HepG2 (cell line): ENCODE results near the gene LYPD1. TPM values are rescaled to one million over a fixed set of nuclear protein-coding genes. Genes with fewer than 3 reads are reported as not detected.

Experiments used
- ATAC-seq: fragments of 200-7000 bp; cut with Tn5 transposase; 3 replicates; pipeline ENCODE4 v1.9.1; 2020; ENCODE audit warnings: mild to moderate bottlenecking, moderate library complexity
- BruUV-seq: library from RNA; stranded (reverse); fragments of 400-500 nt; replicated peaks from 2 replicates; lab custom pipeline; 2021; lab: Mats Ljungman, UMichigan
- CTCF ChIA-PET: fragments of 300-600 bp; formaldehyde crosslinking; extraction: SDS; loops from one replicate; lab custom pipeline; 2021; ENCODE audit warnings: low total read pairs, inconsistent platforms, low intra/inter-chr PET ratio; lab: Yijun Ruan, JAX
- POLR2A ChIA-PET: fragments of 350-600 bp; sonication (Branson Sonifier 250); formaldehyde crosslinking; loops from one replicate; lab custom pipeline; 2020; ENCODE audit warnings: antibody characterized with exemption, inconsistent platforms; lab: Yijun Ruan, JAX
- DNase-seq: peaks from one replicate; pipeline ENCODE4 v3.0.0-alpha.2; 2015; ENCODE audit warnings: low spot score
- FAIRE-seq: peaks from 3 replicates; lab custom pipeline; 2011; peaks lifted over from hg19 to GRCh38; lab: Jason Lieb, UNC
- H2AFZ ChIP-seq: one replicate; pipeline ENCODE4 v1.6.1; 2011; ENCODE audit warnings: low read length, inconsistent platforms
- H3K27ac ChIP-seq: fragments of 300-600 bp; 3 replicates; pipeline ENCODE4 v1.8.0; 2011; ENCODE audit warnings: mixed run types, mild to moderate bottlenecking, mixed read lengths, low read length, inconsistent platforms; ENCODE audit not compliant: insufficient read depth; ENCODE audit errors: extremely low read length
- H3K27me3 ChIP-seq, 2 experiments: fragments of 200-600 bp in 1 of 2; 2 replicates in 1 of 2; 3 replicates in 1 of 2; pipeline versions ENCODE4 v1.6.0 to v1.8.0; 2011; ENCODE audit warnings: low read length in 2 of 2, mild to moderate bottlenecking in 2 of 2, moderate library complexity in 2 of 2, inconsistent platforms in 1 of 2; ENCODE audit not compliant: insufficient read depth in 2 of 2, control insufficient read depth in 1 of 2
- H3K36me3 ChIP-seq, 2 experiments: fragments of 200-600 bp in 1 of 2; replicated peaks in 1 of 2; 2 replicates in 1 of 2; 3 replicates in 1 of 2; pipeline versions ENCODE4 v1.5.1 to v1.8.0; 2011; ENCODE audit warnings: low read length in 2 of 2, inconsistent platforms in 1 of 2; ENCODE audit not compliant: insufficient read depth in 2 of 2, control insufficient read depth in 1 of 2
- H3K4me1 ChIP-seq: 2 replicates; pipeline ENCODE4 v1.5.1; 2012; ENCODE audit warnings: low read length, inconsistent platforms; ENCODE audit not compliant: insufficient read depth
- H3K4me2 ChIP-seq: 2 replicates; pipeline ENCODE4 v1.6.0; 2011; ENCODE audit warnings: low read depth, low read length, inconsistent platforms
- H3K4me3 ChIP-seq, 3 experiments: fragments of 200-600 bp in 1 of 3; sonication (generic), shearing (Covaris generic) in 1 of 3; replicated peaks in 1 of 3; 2 replicates each; pipeline ENCODE4 v1.5.1; 2011 to 2016; ENCODE audit warnings: low read length in 3 of 3, inconsistent platforms in 2 of 3, low read depth in 2 of 3, mild to moderate bottlenecking in 2 of 3, control low read depth in 1 of 3, mixed read lengths in 1 of 3; ENCODE audit not compliant: insufficient read depth in 1 of 3
- H3K79me2 ChIP-seq: one replicate; pipeline ENCODE4 v1.6.1; 2011; ENCODE audit warnings: low read length, inconsistent platforms; ENCODE audit not compliant: insufficient read depth
- H3K9ac ChIP-seq: 2 replicates; pipeline ENCODE4 v1.6.0; 2011; ENCODE audit warnings: mild to moderate bottlenecking, low read depth, low read length, inconsistent platforms; ENCODE audit not compliant: insufficient read depth
- H3K9me3 ChIP-seq: 2 replicates; pipeline ENCODE4 v1.5.1; 2012; ENCODE audit warnings: mild to moderate bottlenecking, low read length
- H4K20me1 ChIP-seq: 2 replicates; pipeline ENCODE4 v1.6.0; 2011; ENCODE audit warnings: inconsistent platforms, mild to moderate bottlenecking, low read length, moderate library complexity; ENCODE audit not compliant: insufficient read depth
- CREM ChIP-seq, 2 experiments: sonication (generic) in 1 of 2; formaldehyde crosslinking in 1 of 2; IDR thresholded peaks; 2 replicates each; pipeline versions ENCODE4 v1.4.0 to v1.6.1; 2016 to 2020; ENCODE audit warnings: antibody characterized with exemption in 1 of 2, mild to moderate bottlenecking in 1 of 2, missing genetic modification reagents in 1 of 2
- MAFK ChIP-seq, 2 experiments: IDR thresholded peaks in 1 of 2; conservative IDR thresholded peaks in 1 of 2; 2 replicates each; pipeline ENCODE4 v1.6.1; 2011; ENCODE audit warnings: improper control_type of control experiment in 2 of 2, low read length in 2 of 2
- MXD3 ChIP-seq: IDR thresholded peaks from 2 replicates; pipeline ENCODE4 v1.6.1; 2016; ENCODE audit warnings: mild to moderate bottlenecking, missing biosample characterization, missing genetic modification reagents
- POGZ ChIP-seq: sonication (generic); formaldehyde crosslinking; IDR thresholded peaks from 2 replicates; pipeline ENCODE4 v1.4.0; 2020; ENCODE audit warnings: mild to moderate bottlenecking, missing genetic modification reagents
- ZNF337 ChIP-seq: sonication (generic); formaldehyde crosslinking; IDR thresholded peaks from 2 replicates; pipeline ENCODE4 v1.5.1; 2020; ENCODE audit warnings: missing genetic modification reagents, low read depth, mild to moderate bottlenecking, borderline replicate concordance
- ZNF639 ChIP-seq: conservative IDR thresholded peaks from 2 replicates; pipeline ENCODE4 v1.6.1; 2018; ENCODE audit warnings: missing genetic modification reagents
- ZNF816 ChIP-seq: sonication (generic); formaldehyde crosslinking; IDR thresholded peaks from 2 replicates; pipeline ENCODE4 v1.8.0; 2022; ENCODE audit warnings: missing genetic modification reagents, mild to moderate bottlenecking, borderline replicate concordance
- WGBS: methylation state at CpG from one replicate; pipeline ENCODE4 v1.1.6; 2017; ENCODE audit warnings: low lambda C conversion rate; 5-methylcytosine and 5-hydroxymethylcytosine counted together
- in situ Hi-C: cut with HindIII; loops from 2 replicates; pipeline ENCODE4 v1.10.0; 2017; ENCODE audit warnings: low pct_unique_long_range_greater_than_20kb; ENCODE audit not compliant: extremely low pct_ligation_motif_present
- intact Hi-C: fragments of 100-400 bp; cut with micrococcal nuclease; formaldehyde crosslinking; loops from one replicate; pipeline ENCODE4 v1.10.0; 2022; ENCODE audit not compliant: unreplicated experiment
- polyA plus RNA-seq, 8 experiments: library from polyadenylated mRNA; depleted of rRNA in 3 of 8; stranded (reverse) in 7 of 8; unstranded in 1 of 8; fragments of >200 nt; fragmentation: Illumina TruSeq in 4 of 8; extraction: Trizol in 4 of 8; gene quantifications; 2 replicates each; pipeline versions ENCODE4 v1.2.1 to v1.2.3, GENCODE V29; 2011 to 2016; ENCODE audit warnings: low read depth in 4 of 8, missing spikeins in 1 of 8, mixed read lengths in 1 of 8; ENCODE audit not compliant: insufficient read depth in 1 of 8
- total RNA-seq, 5 experiments: library from RNA; depleted of rRNA; stranded (reverse); fragments of >200 nt; fragmentation: Illumina TruSeq; extraction: Trizol; gene quantifications; 2 replicates each; pipeline ENCODE4 v1.2.3, GENCODE V29; 2016; ENCODE audit warnings: low read depth in 1 of 5
- TF ChIP-seq, protein P1 (sequence below): sonication (generic); formaldehyde crosslinking; IDR thresholded peaks from 2 replicates; pipeline ENCODE4 v1.5.1; 2020; ENCODE audit warnings: missing genetic modification reagents, mild to moderate bottlenecking, borderline replicate concordance
- TF ChIP-seq, protein P2 (sequence below): sonication (generic); formaldehyde crosslinking; IDR thresholded peaks from 2 replicates; pipeline ENCODE4 v1.4.0; 2020; ENCODE audit warnings: missing genetic modification reagents, borderline replicate concordance

LYPD1 gene
- total and polyA plus RNA-seq, 2 of the 13 experiments (the other 11 are each of a cell fraction or from before 2014, with no cell fraction given), result not detected

- in situ Hi-C loops, result no loop called here
- no peak for DNase-seq
- H3K27me3 ChIP-seq, result no peaks in the 10 kb centered on the region
- H3K4me2 ChIP-seq, result no peak overlapping the region
- no peaks in the 10 kb centered on the region for H3K79me2 ChIP-seq
- H3K9ac ChIP-seq, result no peak overlapping the region
- H2AFZ ChIP-seq, result no peak overlapping the region
- no peaks in the 10 kb centered on the region for H3K4me1 ChIP-seq
- no peak overlapping the region for H3K27ac ChIP-seq
- no peak for ATAC-seq
- H4K20me1 ChIP-seq, result no peaks in the 10 kb centered on the region
- no peak for FAIRE-seq
- POLR2A ChIA-PET, result no interaction called here
- intact Hi-C loops, result no loop called here
- TF ChIP-seq ZNF337 (CRISPR knock-in tag) (no peak), ZNF816 (CRISPR knock-in tag) (no peak), MAFK (conservative IDR thresholded peaks at IDR 0.05 in 1 of 2, IDR thresholded peaks at IDR 0.05 in 1 of 2; ENCODE audit: low read length in 2 of 2) (no peak), CREM (IDR thresholded peaks at IDR 0.05) (no peak), CREM (CRISPR knock-in tag; IDR thresholded peaks at IDR 0.05) (no peak), ZNF639 (CRISPR knock-in tag) (no peak), MXD3 (CRISPR knock-in tag) (no peak), POGZ (CRISPR knock-in tag) (no peak)
- TF ChIP-seq, protein P1, sequence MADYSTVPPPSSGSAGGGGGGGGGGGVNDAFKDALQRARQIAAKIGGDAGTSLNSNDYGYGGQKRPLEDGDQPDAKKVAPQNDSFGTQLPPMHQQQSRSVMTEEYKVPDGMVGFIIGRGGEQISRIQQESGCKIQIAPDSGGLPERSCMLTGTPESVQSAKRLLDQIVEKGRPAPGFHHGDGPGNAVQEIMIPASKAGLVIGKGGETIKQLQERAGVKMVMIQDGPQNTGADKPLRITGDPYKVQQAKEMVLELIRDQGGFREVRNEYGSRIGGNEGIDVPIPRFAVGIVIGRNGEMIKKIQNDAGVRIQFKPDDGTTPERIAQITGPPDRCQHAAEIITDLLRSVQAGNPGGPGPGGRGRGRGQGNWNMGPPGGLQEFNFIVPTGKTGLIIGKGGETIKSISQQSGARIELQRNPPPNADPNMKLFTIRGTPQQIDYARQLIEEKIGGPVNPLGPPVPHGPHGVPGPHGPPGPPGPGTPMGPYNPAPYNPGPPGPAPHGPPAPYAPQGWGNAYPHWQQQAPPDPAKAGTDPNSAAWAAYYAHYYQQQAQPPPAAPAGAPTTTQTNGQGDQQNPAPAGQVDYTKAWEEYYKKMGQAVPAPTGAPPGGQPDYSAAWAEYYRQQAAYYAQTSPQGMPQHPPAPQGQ (CRISPR knock-in tag), result no peak
- TF ChIP-seq, protein P2, sequence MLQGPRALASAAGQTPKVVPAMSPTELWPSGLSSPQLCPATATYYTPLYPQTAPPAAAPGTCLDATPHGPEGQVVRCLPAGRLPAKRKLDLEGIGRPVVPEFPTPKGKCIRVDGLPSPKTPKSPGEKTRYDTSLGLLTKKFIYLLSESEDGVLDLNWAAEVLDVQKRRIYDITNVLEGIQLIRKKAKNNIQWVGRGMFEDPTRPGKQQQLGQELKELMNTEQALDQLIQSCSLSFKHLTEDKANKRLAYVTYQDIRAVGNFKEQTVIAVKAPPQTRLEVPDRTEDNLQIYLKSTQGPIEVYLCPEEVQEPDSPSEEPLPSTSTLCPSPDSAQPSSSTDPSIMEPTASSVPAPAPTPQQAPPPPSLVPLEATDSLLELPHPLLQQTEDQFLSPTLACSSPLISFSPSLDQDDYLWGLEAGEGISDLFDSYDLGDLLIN (CRISPR knock-in tag), result no peak
- no TSS peak for BruUV-seq
- no peak overlapping the region for H3K4me3 ChIP-seq
- no peaks in the 10 kb centered on the region for H3K9me3 ChIP-seq
- no peaks in the 10 kb centered on the region for H3K36me3 ChIP-seq
- WGBS, result 18% methylated on average over 5 of the region's 6 CpGs
- CTCF ChIA-PET, result no interaction called here
These were observed 61.7 kb downstream of the LYPD1 start for GRCh38 chr2:132608311-132608710.
